ENCODE data around the gene LMOD2.

DNA sequence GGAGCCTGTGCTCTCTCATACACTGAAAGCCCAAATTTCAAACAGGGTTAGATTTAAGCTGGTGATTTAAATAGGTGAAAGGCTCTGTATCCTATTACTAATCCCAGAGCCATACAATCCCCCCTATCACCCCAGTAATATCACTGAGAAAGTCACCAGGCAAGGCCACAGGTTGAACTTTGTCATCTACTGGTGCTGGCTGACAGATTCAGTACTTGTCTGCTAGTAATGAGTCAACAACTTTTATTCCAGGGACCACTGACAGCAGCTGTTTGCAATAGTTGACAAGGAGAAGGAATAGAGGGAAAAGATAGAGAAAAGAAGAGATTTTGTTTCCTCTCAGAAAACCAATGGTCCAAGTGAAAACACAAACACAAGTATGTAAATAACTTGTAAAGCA lies 43.6 kb upstream of the LMOD2 start:
- TF ChIP-seq, protein P1, sequence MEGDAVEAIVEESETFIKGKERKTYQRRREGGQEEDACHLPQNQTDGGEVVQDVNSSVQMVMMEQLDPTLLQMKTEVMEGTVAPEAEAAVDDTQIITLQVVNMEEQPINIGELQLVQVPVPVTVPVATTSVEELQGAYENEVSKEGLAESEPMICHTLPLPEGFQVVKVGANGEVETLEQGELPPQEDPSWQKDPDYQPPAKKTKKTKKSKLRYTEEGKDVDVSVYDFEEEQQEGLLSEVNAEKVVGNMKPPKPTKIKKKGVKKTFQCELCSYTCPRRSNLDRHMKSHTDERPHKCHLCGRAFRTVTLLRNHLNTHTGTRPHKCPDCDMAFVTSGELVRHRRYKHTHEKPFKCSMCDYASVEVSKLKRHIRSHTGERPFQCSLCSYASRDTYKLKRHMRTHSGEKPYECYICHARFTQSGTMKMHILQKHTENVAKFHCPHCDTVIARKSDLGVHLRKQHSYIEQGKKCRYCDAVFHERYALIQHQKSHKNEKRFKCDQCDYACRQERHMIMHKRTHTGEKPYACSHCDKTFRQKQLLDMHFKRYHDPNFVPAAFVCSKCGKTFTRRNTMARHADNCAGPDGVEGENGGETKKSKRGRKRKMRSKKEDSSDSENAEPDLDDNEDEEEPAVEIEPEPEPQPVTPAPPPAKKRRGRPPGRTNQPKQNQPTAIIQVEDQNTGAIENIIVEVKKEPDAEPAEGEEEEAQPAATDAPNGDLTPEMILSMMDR (conservative IDR thresholded peaks at IDR 0.05; ENCODE audit: low read depth in 2 of 2): no peak
- TF ChIP-seq POLR2AphosphoS5 (IDR thresholded peaks at IDR 0.05; ENCODE audit: low read depth): no peak
- TF ChIP-seq EZH2phosphoT487 (IDR thresholded peaks at IDR 0.05; ENCODE audit: unreplicated experiment): no peak
- TF ChIP-seq, protein P2, sequence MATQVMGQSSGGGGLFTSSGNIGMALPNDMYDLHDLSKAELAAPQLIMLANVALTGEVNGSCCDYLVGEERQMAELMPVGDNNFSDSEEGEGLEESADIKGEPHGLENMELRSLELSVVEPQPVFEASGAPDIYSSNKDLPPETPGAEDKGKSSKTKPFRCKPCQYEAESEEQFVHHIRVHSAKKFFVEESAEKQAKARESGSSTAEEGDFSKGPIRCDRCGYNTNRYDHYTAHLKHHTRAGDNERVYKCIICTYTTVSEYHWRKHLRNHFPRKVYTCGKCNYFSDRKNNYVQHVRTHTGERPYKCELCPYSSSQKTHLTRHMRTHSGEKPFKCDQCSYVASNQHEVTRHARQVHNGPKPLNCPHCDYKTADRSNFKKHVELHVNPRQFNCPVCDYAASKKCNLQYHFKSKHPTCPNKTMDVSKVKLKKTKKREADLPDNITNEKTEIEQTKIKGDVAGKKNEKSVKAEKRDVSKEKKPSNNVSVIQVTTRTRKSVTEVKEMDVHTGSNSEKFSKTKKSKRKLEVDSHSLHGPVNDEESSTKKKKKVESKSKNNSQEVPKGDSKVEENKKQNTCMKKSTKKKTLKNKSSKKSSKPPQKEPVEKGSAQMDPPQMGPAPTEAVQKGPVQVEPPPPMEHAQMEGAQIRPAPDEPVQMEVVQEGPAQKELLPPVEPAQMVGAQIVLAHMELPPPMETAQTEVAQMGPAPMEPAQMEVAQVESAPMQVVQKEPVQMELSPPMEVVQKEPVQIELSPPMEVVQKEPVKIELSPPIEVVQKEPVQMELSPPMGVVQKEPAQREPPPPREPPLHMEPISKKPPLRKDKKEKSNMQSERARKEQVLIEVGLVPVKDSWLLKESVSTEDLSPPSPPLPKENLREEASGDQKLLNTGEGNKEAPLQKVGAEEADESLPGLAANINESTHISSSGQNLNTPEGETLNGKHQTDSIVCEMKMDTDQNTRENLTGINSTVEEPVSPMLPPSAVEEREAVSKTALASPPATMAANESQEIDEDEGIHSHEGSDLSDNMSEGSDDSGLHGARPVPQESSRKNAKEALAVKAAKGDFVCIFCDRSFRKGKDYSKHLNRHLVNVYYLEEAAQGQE (IDR thresholded peaks at IDR 0.05; ENCODE audit: unreplicated experiment): no peak
- TF ChIP-seq, protein P3, sequence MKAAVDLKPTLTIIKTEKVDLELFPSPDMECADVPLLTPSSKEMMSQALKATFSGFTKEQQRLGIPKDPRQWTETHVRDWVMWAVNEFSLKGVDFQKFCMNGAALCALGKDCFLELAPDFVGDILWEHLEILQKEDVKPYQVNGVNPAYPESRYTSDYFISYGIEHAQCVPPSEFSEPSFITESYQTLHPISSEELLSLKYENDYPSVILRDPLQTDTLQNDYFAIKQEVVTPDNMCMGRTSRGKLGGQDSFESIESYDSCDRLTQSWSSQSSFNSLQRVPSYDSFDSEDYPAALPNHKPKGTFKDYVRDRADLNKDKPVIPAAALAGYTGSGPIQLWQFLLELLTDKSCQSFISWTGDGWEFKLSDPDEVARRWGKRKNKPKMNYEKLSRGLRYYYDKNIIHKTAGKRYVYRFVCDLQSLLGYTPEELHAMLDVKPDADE (IDR thresholded peaks at IDR 0.05): no peak
- TF ChIP-seq JUNB (IDR thresholded peaks at IDR 0.05; ENCODE audit: unreplicated experiment): no peak
- TF ChIP-seq EZH2 (IDR thresholded peaks at IDR 0.05; ENCODE audit: low read depth, unreplicated experiment): no peak
- no peak for TF ChIP-seq CREB1 (CRISPR knock-in tag; IDR thresholded peaks at IDR 0.05; ENCODE audit: low read depth)
- TF ChIP-seq STAT1 (IDR thresholded peaks at IDR 0.05; ENCODE audit: unreplicated experiment): no peak
- TF ChIP-seq NANOG (IDR thresholded peaks at IDR 0.05; ENCODE audit: borderline replicate concordance): no peak
- TF ChIP-seq ZNF114 (CRISPR knock-in tag; IDR thresholded peaks at IDR 0.05): no peak
- TF ChIP-seq, protein P4, sequence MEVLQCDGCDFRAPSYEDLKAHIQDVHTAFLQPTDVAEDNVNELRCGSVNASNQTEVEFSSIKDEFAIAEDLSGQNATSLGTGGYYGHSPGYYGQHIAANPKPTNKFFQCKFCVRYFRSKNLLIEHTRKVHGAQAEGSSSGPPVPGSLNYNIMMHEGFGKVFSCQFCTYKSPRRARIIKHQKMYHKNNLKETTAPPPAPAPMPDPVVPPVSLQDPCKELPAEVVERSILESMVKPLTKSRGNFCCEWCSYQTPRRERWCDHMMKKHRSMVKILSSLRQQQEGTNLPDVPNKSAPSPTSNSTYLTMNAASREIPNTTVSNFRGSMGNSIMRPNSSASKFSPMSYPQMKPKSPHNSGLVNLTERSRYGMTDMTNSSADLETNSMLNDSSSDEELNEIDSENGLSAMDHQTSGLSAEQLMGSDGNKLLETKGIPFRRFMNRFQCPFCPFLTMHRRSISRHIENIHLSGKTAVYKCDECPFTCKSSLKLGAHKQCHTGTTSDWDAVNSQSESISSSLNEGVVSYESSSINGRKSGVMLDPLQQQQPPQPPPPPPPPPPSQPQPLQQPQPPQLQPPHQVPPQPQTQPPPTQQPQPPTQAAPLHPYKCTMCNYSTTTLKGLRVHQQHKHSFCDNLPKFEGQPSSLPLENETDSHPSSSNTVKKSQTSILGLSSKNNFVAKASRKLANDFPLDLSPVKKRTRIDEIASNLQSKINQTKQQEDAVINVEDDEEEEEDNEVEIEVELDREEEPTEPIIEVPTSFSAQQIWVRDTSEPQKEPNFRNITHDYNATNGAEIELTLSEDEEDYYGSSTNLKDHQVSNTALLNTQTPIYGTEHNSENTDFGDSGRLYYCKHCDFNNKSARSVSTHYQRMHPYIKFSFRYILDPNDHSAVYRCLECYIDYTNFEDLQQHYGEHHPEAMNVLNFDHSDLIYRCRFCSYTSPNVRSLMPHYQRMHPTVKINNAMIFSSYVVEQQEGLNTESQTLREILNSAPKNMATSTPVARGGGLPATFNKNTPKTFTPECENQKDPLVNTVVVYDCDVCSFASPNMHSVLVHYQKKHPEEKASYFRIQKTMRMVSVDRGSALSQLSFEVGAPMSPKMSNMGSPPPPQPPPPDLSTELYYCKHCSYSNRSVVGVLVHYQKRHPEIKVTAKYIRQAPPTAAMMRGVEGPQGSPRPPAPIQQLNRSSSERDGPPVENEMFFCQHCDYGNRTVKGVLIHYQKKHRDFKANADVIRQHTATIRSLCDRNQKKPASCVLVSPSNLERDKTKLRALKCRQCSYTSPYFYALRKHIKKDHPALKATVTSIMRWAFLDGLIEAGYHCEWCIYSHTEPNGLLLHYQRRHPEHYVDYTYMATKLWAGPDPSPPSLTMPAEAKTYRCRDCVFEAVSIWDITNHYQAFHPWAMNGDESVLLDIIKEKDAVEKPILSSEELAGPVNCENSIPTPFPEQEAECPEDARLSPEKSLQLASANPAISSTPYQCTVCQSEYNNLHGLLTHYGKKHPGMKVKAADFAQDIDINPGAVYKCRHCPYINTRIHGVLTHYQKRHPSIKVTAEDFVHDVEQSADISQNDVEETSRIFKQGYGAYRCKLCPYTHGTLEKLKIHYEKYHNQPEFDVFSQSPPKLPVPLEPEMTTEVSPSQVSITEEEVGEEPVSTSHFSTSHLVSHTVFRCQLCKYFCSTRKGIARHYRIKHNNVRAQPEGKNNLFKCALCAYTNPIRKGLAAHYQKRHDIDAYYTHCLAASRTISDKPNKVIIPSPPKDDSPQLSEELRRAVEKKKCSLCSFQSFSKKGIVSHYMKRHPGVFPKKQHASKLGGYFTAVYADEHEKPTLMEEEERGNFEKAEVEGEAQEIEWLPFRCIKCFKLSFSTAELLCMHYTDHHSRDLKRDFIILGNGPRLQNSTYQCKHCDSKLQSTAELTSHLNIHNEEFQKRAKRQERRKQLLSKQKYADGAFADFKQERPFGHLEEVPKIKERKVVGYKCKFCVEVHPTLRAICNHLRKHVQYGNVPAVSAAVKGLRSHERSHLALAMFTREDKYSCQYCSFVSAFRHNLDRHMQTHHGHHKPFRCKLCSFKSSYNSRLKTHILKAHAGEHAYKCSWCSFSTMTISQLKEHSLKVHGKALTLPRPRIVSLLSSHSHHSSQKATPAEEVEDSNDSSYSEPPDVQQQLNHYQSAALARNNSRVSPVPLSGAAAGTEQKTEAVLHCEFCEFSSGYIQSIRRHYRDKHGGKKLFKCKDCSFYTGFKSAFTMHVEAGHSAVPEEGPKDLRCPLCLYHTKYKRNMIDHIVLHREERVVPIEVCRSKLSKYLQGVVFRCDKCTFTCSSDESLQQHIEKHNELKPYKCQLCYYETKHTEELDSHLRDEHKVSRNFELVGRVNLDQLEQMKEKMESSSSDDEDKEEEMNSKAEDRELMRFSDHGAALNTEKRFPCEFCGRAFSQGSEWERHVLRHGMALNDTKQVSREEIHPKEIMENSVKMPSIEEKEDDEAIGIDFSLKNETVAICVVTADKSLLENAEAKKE (CRISPR knock-in tag; IDR thresholded peaks at IDR 0.05): no peak
